T-helper 1 cell treated with Interleukin-12 subunit alpha and Interleukin-12 subunit beta and Interleukin-4 antibody, amounts not matched to agents 30 μg/mL and 1 μg/mL, for 36 hours (primary cell): ENCODE measurements around the gene ATP11A.

Source experiments
- H3K27ac Mint-ChIP-seq: one replicate; pipeline ENCODE4 v1.8.0; 2021; ENCODE audit warnings: mild to moderate bottlenecking, mixed read lengths
- H3K27me3 Mint-ChIP-seq: one replicate; pipeline ENCODE4 v1.8.0; 2021; ENCODE audit warnings: low read depth, mixed read lengths
- H3K36me3 Mint-ChIP-seq: one replicate; pipeline ENCODE4 v1.8.0; 2021; ENCODE audit warnings: low read depth, mixed read lengths
- H3K4me1 Mint-ChIP-seq: one replicate; pipeline ENCODE4 v1.8.0; 2021; ENCODE audit warnings: low read depth, mixed read lengths
- H3K4me3 Mint-ChIP-seq: one replicate; pipeline ENCODE4 v1.8.0; 2021; ENCODE audit warnings: mild to moderate bottlenecking, moderate library complexity, mixed read lengths
- H3K9me3 Mint-ChIP-seq: one replicate; pipeline ENCODE4 v1.8.0; 2021; ENCODE audit warnings: mixed read lengths

ATP11A gene

DNA sequence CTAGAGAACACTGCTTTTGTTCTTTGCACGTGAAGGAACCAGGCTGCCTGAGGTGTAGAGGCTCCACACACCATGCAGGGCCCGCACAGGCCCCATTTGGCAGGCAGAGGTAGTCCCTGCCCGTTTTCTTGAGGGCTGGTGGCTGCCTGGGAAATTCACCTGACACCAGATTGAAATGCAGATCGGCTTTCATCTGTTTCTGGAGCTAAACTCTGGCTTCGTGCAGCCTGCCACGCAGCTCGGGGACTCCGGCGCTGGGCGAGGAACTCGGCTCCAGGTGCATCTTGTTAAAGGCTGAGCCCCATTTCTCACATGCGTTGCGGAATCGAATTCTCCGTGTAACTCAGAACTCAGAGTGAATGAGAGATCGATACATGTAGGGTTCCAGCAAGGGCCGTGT is 37.7 kb downstream of the ATP11A start:
- Mint-ChIP-seq H3K27me3 (no peaks in the 10 kb centered on the region), H3K27ac (no peak overlapping the region), H3K4me1 (peaks cover 15% of the 10 kb centered on the region), H3K36me3 (no peaks in the 10 kb centered on the region), H3K4me3 (no peak overlapping the region), H3K9me3 (no peaks in the 10 kb centered on the region)

GRCh38 chr13:112728375-112729126 is 38.7 kb downstream of the ATP11A start:
- H3K27me3 Mint-ChIP-seq: no peaks in the 10 kb centered on the region
- no peaks in the 10 kb centered on the region for H3K9me3 Mint-ChIP-seq
- no peak overlapping the region for H3K4me3 Mint-ChIP-seq
- H3K36me3 Mint-ChIP-seq: no peaks in the 10 kb centered on the region
- peaks cover 15% of the 10 kb centered on the region for H3K4me1 Mint-ChIP-seq
- H3K27ac Mint-ChIP-seq: no peak overlapping the region

DNA sequence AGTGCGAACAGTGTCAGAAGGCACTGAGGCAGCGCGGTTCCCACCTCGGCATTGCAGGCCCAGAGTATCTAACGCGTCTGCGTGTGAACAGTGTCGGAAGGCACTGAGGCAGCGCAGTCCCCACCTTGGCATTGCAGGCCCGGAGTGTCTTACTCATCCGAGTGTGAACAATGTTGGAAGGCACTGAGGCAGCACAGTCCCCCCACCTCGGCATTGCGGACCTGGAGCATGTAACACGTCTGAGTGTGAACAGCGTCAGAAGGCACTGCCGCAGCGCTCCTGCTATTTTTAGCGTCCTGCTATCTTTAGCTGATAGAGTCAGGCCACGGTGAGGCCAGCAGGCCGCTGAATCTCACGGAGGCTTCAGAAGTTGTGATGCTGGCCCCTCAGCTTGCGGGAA is 39.6 kb downstream of the ATP11A start:
- no peaks in the 10 kb centered on the region for H3K27me3 Mint-ChIP-seq
- H3K4me3 Mint-ChIP-seq: no peak overlapping the region
- no peak overlapping the region for H3K27ac Mint-ChIP-seq
- H3K36me3 Mint-ChIP-seq: no peaks in the 10 kb centered on the region
- H3K9me3 Mint-ChIP-seq: no peaks in the 10 kb centered on the region
- H3K4me1 Mint-ChIP-seq: peaks cover 18% of the 10 kb centered on the region

- Mint-ChIP-seq H3K9me3 (no peaks in the 10 kb centered on the region), H3K27me3 (no peaks in the 10 kb centered on the region), H3K4me3 (no peak overlapping the region), H3K4me1 (peaks cover 16% of the 10 kb centered on the region), H3K36me3 (no peaks in the 10 kb centered on the region), H3K27ac (no peak overlapping the region)
These were observed 40.4 kb downstream of the ATP11A start for GRCh38 chr13:112730157-112730671.

GRCh38 chr13:112731667-112732616 is 42.1 kb downstream of the ATP11A start:
- no peaks in the 10 kb centered on the region for H3K9me3 Mint-ChIP-seq
- H3K4me3 Mint-ChIP-seq: no peak overlapping the region
- no peaks in the 10 kb centered on the region for H3K36me3 Mint-ChIP-seq
- no peak overlapping the region for H3K27ac Mint-ChIP-seq
- H3K4me1 Mint-ChIP-seq: peaks cover 7% of the 10 kb centered on the region
- H3K27me3 Mint-ChIP-seq: no peaks in the 10 kb centered on the region

- H3K36me3 Mint-ChIP-seq: no peaks in the 10 kb centered on the region
- no peaks in the 10 kb centered on the region for H3K9me3 Mint-ChIP-seq
- no peak overlapping the region for H3K4me3 Mint-ChIP-seq
- H3K27ac Mint-ChIP-seq: no peak overlapping the region
- H3K27me3 Mint-ChIP-seq: no peaks in the 10 kb centered on the region
- peaks cover 7% of the 10 kb centered on the region for H3K4me1 Mint-ChIP-seq
These were observed 42.8 kb downstream of the ATP11A start for GRCh38 chr13:112732679-112733078.

GRCh38 chr13:112733112-112733511 is 43.3 kb downstream of the ATP11A start:
- no peaks in the 10 kb centered on the region for H3K9me3 Mint-ChIP-seq
- H3K4me3 Mint-ChIP-seq: no peak overlapping the region
- no peak overlapping the region for H3K27ac Mint-ChIP-seq
- H3K4me1 Mint-ChIP-seq: peaks cover 7% of the 10 kb centered on the region
- H3K36me3 Mint-ChIP-seq: no peaks in the 10 kb centered on the region
- H3K27me3 Mint-ChIP-seq: no peaks in the 10 kb centered on the region

DNA sequence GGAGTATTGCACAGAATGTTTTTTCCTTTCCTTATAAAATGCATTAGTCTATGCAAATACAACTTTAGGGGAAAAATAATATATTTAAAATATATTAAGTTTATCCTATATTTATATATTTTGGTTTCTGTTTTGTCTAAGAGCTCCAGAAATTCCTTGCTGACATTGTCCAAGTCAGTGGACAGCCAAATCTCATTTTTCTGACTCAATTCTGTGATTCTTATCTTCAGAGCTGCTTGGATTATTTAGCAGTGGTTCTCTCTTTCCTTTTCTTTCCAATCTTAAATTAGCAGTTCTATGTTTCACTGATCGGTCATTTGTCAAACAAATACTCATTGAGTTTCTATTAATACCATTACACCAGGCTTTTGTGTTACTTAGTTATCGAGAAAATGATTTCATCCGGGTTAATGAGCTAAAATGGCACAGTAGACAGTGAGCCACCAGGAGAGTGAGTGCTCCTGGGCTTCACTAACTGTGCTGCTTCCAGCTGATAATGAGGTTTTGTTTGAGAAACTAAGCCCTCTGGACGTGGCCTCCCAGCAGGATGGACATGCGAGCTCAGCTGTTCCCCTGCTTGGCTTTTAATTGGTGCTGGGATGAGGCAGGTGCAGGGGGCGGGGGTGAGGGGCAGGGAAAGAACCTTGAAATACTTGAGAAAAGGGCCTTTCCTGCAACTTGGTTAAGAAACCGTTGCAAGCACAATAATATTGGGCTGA is 44.0 kb downstream of the ATP11A start:
- Mint-ChIP-seq H3K4me3 (no peak overlapping the region), H3K36me3 (no peaks in the 10 kb centered on the region), H3K4me1 (peaks cover 7% of the 10 kb centered on the region), H3K9me3 (no peaks in the 10 kb centered on the region), H3K27ac (no peak overlapping the region), H3K27me3 (no peaks in the 10 kb centered on the region)

- peaks cover 11% of the 10 kb centered on the region for H3K4me1 Mint-ChIP-seq
- no peaks in the 10 kb centered on the region for H3K36me3 Mint-ChIP-seq
- no peaks in the 10 kb centered on the region for H3K9me3 Mint-ChIP-seq
- H3K27me3 Mint-ChIP-seq: no peaks in the 10 kb centered on the region
- no peak overlapping the region for H3K27ac Mint-ChIP-seq
- no peak overlapping the region for H3K4me3 Mint-ChIP-seq
These were observed 45.1 kb downstream of the ATP11A start for GRCh38 chr13:112734696-112735547.

- no peaks in the 10 kb centered on the region for H3K27me3 Mint-ChIP-seq
- no peaks in the 10 kb centered on the region for H3K9me3 Mint-ChIP-seq
- H3K4me3 Mint-ChIP-seq: no peak overlapping the region
- H3K36me3 Mint-ChIP-seq: no peaks in the 10 kb centered on the region
- H3K27ac Mint-ChIP-seq: no peak overlapping the region
- peaks cover 7% of the 10 kb centered on the region for H3K4me1 Mint-ChIP-seq
These were observed 46.0 kb downstream of the ATP11A start for GRCh38 chr13:112735791-112736190.

DNA sequence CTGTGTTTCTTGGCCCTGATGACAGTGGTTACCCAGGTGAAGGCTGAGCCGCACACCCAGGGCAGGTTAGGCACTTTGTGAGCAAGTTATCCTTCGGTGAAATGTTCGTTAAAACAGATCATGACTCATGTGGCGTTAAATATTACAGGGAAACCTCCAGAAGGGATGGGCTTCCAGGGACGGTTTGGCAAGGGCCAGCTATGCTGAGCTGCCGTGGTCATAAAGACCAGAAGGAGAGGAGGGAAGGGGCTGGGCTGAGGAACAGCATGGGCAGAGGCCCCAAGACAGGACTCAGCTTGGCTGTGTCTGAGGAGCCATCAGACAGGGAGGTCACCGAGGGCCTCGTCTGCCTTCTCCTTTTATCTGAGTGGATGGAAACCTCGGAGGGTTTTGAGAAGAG is 47.5 kb downstream of the ATP11A start:
- Mint-ChIP-seq H3K27me3 (no peaks in the 10 kb centered on the region), H3K36me3 (no peaks in the 10 kb centered on the region), H3K27ac (no peak overlapping the region), H3K9me3 (no peaks in the 10 kb centered on the region), H3K4me3 (no peak overlapping the region), H3K4me1 (peaks cover 7% of the 10 kb centered on the region)

DNA sequence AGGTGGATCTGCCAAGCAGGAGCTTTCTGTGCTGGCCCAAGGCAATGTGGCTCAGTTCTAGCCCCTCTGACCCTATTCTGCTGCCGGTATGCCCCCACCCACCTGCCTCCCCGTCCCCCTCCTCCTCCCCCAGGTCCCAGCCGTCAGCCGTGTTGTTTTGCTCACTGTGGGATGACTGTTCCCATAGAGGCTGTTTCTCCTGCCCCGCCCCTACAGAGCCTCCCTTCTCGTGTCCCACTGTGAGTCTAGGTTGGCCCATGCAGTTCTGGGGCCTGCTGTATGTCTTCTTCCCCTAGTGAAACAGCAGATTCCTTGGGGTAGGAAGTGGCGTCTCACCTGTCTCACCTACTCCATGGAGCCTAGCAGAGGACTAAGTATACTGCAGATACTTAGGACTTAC is 48.8 kb downstream of the ATP11A start:
- H3K9me3 Mint-ChIP-seq: no peaks in the 10 kb centered on the region
- H3K36me3 Mint-ChIP-seq: no peaks in the 10 kb centered on the region
- H3K4me3 Mint-ChIP-seq: no peak overlapping the region

GRCh38 chr13:112740502-112741131 is 50.8 kb downstream of the ATP11A start:
- H3K36me3 Mint-ChIP-seq: no peaks in the 10 kb centered on the region
- H3K27ac Mint-ChIP-seq: no peak overlapping the region
- H3K9me3 Mint-ChIP-seq: no peaks in the 10 kb centered on the region
- no peaks in the 10 kb centered on the region for H3K27me3 Mint-ChIP-seq
- H3K4me3 Mint-ChIP-seq: no peak overlapping the region
- H3K4me1 Mint-ChIP-seq: peaks cover 8% of the 10 kb centered on the region

More for the DNA sequence above, 48.8 kb downstream of the ATP11A start:
- no peaks in the 10 kb centered on the region for H3K27me3 Mint-ChIP-seq
- H3K27ac Mint-ChIP-seq: no peak overlapping the region
- H3K4me1 Mint-ChIP-seq: peaks cover 11% of the 10 kb centered on the region
